GM12872 (cell line): Measurements from ENCODE around the gene RPA3.

ENCODE experiments used
- CTCF ChIP-seq: IDR thresholded peaks from 3 replicates; pipeline ENCODE4 v1.5.1; 2011; ENCODE audit warnings: low read depth, mild to moderate bottlenecking, low read length, moderate library complexity; ENCODE audit not compliant: insufficient read depth

RPA3 gene

DNA sequence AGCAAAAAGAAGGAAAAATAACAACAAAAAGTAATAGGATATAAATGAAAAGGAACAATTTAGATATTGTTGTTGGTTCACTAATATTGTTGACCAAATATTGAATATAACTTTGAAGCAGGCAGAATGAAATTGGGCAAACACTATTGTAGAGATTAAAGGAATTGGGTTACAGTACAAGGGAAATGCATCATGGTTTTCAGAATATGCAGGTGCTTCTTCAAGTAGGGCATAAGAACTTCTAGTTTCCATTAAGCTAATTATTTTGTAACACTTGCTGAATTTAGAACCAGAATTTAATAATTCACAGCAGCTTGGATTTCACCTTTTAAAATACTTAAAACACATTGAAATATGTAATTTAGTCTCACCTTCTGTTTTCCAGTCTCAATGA is 36.5 kb downstream of the RPA3 start:
- TF ChIP-seq CTCF: no peak

DNA sequence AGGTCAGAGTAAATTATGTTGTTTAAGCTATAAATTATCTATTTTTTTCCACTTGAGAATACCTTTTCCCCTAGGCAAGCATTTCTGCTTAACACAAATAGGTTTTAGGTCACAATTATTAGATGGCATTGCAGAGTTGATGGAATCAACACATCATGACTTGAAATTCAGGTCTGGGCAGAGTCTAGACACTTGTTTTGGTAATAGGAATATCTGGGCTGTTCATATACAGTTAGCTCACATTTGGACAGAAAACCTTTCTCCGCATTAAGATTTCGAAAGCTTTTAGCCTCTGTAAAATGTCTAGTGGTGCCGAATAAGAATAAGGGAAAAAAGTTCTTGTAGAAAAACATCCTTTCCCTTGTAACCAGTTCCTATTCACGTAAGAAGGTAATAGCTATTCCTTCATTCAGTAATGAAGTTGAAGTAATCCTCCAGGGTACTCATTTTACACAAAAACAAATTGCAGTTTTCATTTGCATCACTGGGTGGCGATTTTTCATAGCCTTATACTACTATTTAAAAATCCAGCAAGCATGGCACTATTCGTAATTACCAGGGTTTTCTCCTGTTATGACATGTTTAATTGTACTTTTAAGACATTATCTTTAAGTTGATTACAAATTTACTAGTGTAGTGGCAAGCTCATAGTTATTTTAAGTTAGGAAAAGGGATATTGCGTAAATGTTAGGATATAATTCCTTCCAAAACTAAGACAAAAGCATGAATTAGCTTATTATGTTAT is 37.0 kb downstream of the RPA3 start:
- peak; percentile 46; the same call in 1 of the 3 replicates for TF ChIP-seq CTCF

- no peak for TF ChIP-seq CTCF
These were observed 42.7 kb downstream of the RPA3 start for GRCh38 chr7:7675686-7676085.

DNA sequence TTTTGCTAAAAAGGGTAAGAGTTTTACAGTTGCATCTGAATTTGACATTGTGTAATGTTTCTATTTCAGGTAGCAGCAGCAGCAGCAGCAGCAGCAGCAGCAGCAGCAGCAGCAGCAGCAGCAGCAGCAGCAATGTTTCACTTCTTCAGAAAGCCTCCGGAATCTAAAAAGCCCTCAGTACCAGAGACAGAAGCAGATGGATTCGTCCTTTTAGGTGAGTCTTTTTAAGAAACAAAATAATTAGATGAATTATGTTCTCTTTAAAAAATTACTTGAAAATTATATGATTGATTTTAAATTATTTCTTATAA is 45.2 kb downstream of the RPA3 start:
- no peak for TF ChIP-seq CTCF

DNA sequence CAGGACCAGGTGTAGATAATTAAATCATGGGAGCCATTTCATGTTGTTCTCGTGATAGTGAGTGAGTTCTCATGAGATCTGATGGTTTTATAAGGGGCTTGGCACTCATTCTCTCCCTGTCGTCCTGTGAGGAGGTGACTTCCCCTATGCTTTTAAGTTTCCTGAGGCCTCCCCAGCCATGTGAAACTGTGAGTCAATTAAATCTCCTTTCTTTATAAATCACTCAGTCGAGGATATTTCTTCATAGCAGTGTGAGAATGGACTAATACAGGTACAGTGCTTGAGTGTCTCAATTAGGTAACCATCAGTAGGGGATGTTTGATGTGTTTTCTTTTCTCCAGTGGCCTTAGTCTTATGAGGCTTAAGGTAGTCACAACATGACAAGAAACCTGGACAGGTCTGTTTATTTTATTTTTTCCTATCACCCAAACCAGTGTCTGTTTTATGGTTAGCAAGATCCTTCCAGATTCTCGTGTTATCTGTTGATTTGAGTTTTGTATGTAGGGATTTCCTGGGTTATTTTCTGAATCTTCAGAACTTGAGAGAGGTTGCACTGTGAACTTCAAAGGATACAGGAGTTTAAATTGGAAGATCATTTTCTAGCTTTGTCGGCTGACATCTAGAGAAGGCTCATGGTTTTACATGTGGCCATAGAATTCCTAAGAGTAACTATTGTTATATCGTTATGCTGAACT is 45.7 kb downstream of the RPA3 start:
- no peak for TF ChIP-seq CTCF

GRCh38 chr7:7671361-7671760 is 47.0 kb downstream of the RPA3 start:
- no peak for TF ChIP-seq CTCF

DNA sequence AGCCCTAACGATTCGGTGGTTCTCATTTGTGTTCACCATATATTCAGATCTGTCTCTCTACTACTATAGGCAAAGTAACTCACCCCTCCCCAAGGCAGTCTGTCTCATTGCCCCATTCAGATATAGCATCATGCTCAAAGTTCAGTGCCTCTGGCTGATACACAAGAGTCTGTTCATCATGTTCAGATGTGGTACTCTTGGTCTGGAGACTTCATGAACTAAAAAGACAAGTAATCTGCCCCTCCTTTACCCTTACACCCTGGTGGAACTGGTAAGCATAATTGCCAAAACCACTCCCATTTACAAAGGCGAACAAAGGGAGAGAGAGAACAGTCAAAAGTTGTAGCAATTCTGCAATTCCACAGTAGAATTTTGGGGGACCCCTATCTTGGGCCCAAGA is 47.9 kb downstream of the RPA3 start:
- TF ChIP-seq CTCF: no peak
